H9 (cell line): ENCODE data around the gene NEDD4L. TPM values are rescaled to one million over a fixed set of nuclear protein-coding genes. Genes with fewer than 3 reads are reported as not detected.

ENCODE experiments used
- DNase-seq: peaks from one replicate; pipeline ENCODE4 v3.0.0-alpha.2; 2017
- H2AFZ ChIP-seq: one replicate; pipeline ENCODE4 v1.6.1; 2013; ENCODE audit warnings: mild to moderate bottlenecking, low read length, control low read depth, moderate library complexity
- H2AK5ac ChIP-seq: 2 replicates; pipeline ENCODE4 v1.6.1; 2013; ENCODE audit warnings: low read length, control low read depth, mixed read lengths; ENCODE audit not compliant: insufficient read length
- H2BK120ac ChIP-seq: one replicate; pipeline ENCODE4 v1.6.1; 2013; ENCODE audit warnings: low read depth, mild to moderate bottlenecking, low read length, control low read depth, inconsistent platforms; ENCODE audit not compliant: poor library complexity, severe bottlenecking
- H2BK12ac ChIP-seq: 2 replicates; pipeline ENCODE4 v1.6.1; 2013; ENCODE audit warnings: low read length, control low read depth, mixed read lengths, low read depth; ENCODE audit not compliant: insufficient read length
- H2BK15ac ChIP-seq: 2 replicates; pipeline ENCODE4 v1.6.1; 2013; ENCODE audit warnings: low read depth, low read length, control low read depth
- H2BK20ac ChIP-seq: one replicate; pipeline ENCODE4 v1.6.1; 2013; ENCODE audit warnings: low read depth, mild to moderate bottlenecking, low read length, control low read depth, inconsistent platforms; ENCODE audit not compliant: poor library complexity, severe bottlenecking
- H2BK5ac ChIP-seq: 2 replicates; pipeline ENCODE4 v1.6.1; 2013; ENCODE audit warnings: low read length, control low read depth, mixed read lengths; ENCODE audit not compliant: insufficient read length
- H3K14ac ChIP-seq: 2 replicates; pipeline ENCODE4 v1.6.1; 2013; ENCODE audit warnings: low read length, control low read depth; ENCODE audit not compliant: insufficient read depth
- H3K18ac ChIP-seq: 2 replicates; pipeline ENCODE4 v1.6.1; 2013; ENCODE audit warnings: low read depth, mild to moderate bottlenecking, mixed read lengths, low read length, control low read depth; ENCODE audit not compliant: insufficient read length
- H3K23ac ChIP-seq: 2 replicates; pipeline ENCODE4 v1.6.1; 2013; ENCODE audit warnings: low read length, control low read depth, mixed read lengths, low read depth; ENCODE audit not compliant: insufficient read length
- H3K23me2 ChIP-seq: 2 replicates; pipeline ENCODE4 v1.6.1; 2013; ENCODE audit warnings: low read depth, mild to moderate bottlenecking, mixed read lengths, low read length, control low read depth; ENCODE audit not compliant: insufficient read length, poor library complexity, severe bottlenecking
- H3K27ac ChIP-seq: 2 replicates; pipeline ENCODE4 v1.5.1; 2013; ENCODE audit warnings: low read length, control low read depth, mixed read lengths, low read depth; ENCODE audit not compliant: insufficient read length
- H3K27me3 ChIP-seq: 2 replicates; pipeline ENCODE4 v1.6.1; 2013; ENCODE audit warnings: low read length, control low read depth, inconsistent platforms; ENCODE audit not compliant: insufficient read depth
- H3K4ac ChIP-seq: 2 replicates; pipeline ENCODE4 v1.6.1; 2013; ENCODE audit warnings: low read depth, mild to moderate bottlenecking, control low read depth, inconsistent platforms, low read length, moderate library complexity
- H3K4me1 ChIP-seq: 2 replicates; pipeline ENCODE4 v1.6.1; 2013; ENCODE audit warnings: low read length, control low read depth, inconsistent platforms; ENCODE audit not compliant: insufficient read depth
- H3K4me2 ChIP-seq: 2 replicates; pipeline ENCODE4 v1.6.1; 2013; ENCODE audit warnings: low read length, control low read depth, mixed read lengths; ENCODE audit not compliant: insufficient read length, insufficient read depth
- H3K56ac ChIP-seq: 2 replicates; pipeline ENCODE4 v1.6.1; 2013; ENCODE audit warnings: low read depth, mild to moderate bottlenecking, mixed read lengths, low read length, control low read depth; ENCODE audit not compliant: insufficient read length
- H3K79me1 ChIP-seq: 2 replicates; pipeline ENCODE4 v1.6.1; 2013; ENCODE audit warnings: low read depth, mild to moderate bottlenecking, moderate library complexity, low read length, control low read depth, inconsistent platforms; ENCODE audit not compliant: insufficient read depth, poor library complexity, severe bottlenecking
- H3K79me2 ChIP-seq: 2 replicates; pipeline ENCODE4 v1.6.1; 2013; ENCODE audit warnings: low read length, control low read depth, inconsistent platforms; ENCODE audit not compliant: insufficient read depth
- H3K9ac ChIP-seq: 2 replicates; pipeline ENCODE4 v1.6.1; 2013; ENCODE audit warnings: low read length, control low read depth, mixed read lengths; ENCODE audit not compliant: insufficient read length; ENCODE audit errors: extremely low read depth
- H3K9me3 ChIP-seq: one replicate; pipeline ENCODE4 v1.6.1; 2013; ENCODE audit warnings: low read depth, low read length, inconsistent platforms; ENCODE audit not compliant: control insufficient read depth
- H3T11ph ChIP-seq: one replicate; pipeline ENCODE4 v1.6.1; 2013; ENCODE audit warnings: mild to moderate bottlenecking, low read length, control low read depth, inconsistent platforms
- H4K20me1 ChIP-seq: one replicate; pipeline ENCODE4 v1.6.1; 2013; ENCODE audit not compliant: control insufficient read depth, insufficient read length, insufficient read depth
- H4K5ac ChIP-seq: 2 replicates; pipeline ENCODE4 v1.6.1; 2013; ENCODE audit warnings: low read depth, mild to moderate bottlenecking, mixed read lengths, low read length, control low read depth; ENCODE audit not compliant: insufficient read length
- H4K8ac ChIP-seq: replicated peaks from 2 replicates; pipeline ENCODE4 v1.6.1; 2013; ENCODE audit warnings: low read length, control low read depth, mixed read lengths, low read depth; ENCODE audit not compliant: insufficient read length
- H4K91ac ChIP-seq: 2 replicates; pipeline ENCODE4 v1.6.1; 2013; ENCODE audit warnings: low read depth, mild to moderate bottlenecking, moderate library complexity, mixed read lengths, low read length, control low read depth; ENCODE audit not compliant: insufficient read length
- H3K27ac Mint-ChIP-seq, 3 experiments: 2 replicates in 2 of 3; 3 replicates in 1 of 3; pipeline ENCODE4 v1.8.0; 2020 to 2021; ENCODE audit warnings: mixed read lengths in 3 of 3, mild to moderate bottlenecking in 1 of 3, moderate library complexity in 1 of 3
- H3K27me3 Mint-ChIP-seq: 2 replicates; pipeline ENCODE4 v1.8.0; 2021; ENCODE audit warnings: low read depth, mild to moderate bottlenecking, moderate library complexity, mixed read lengths
- H3K36me3 Mint-ChIP-seq, 3 experiments: 2 replicates in 2 of 3; 3 replicates in 1 of 3; pipeline ENCODE4 v1.8.0; 2020 to 2021; ENCODE audit warnings: low read depth in 3 of 3, mixed read lengths in 3 of 3; ENCODE audit not compliant: insufficient read depth in 1 of 3
- H3K4me1 Mint-ChIP-seq, 2 experiments: 2 replicates each; pipeline ENCODE4 v1.8.0; 2020; ENCODE audit warnings: mixed read lengths in 2 of 2
- H3K4me3 Mint-ChIP-seq, 2 experiments: 2 replicates in 1 of 2; 3 replicates in 1 of 2; pipeline ENCODE4 v1.8.0; 2020 to 2021; ENCODE audit warnings: mild to moderate bottlenecking in 2 of 2, mixed read lengths in 2 of 2, moderate library complexity in 1 of 2
- H3K9me3 Mint-ChIP-seq, 2 experiments: 2 replicates in 1 of 2; 3 replicates in 1 of 2; pipeline ENCODE4 v1.8.0; 2020; ENCODE audit warnings: mild to moderate bottlenecking in 2 of 2, mixed read lengths in 2 of 2, moderate library complexity in 1 of 2
- CTCF ChIP-seq: fragments of 200-600 bp; sonication (generic); conservative IDR thresholded peaks from 3 replicates; pipeline ENCODE4 v1.8.0; 2021; ENCODE audit warnings: antibody characterized with exemption, mild to moderate bottlenecking
- WGBS: extraction: QIAGEN DNeasy Blood & Tissue Kit; methylation state at CpG from one replicate; pipeline ENCODE4 v1.1.7; 2013; ENCODE audit warnings: missing lambda C conversion rate, low lambda C conversion rate, mixed read lengths; ENCODE audit not compliant: insufficient read length; ENCODE audit errors: extremely low coverage; 5-methylcytosine and 5-hydroxymethylcytosine counted together
- total RNA-seq: library from RNA; stranded (reverse); gene quantifications from 2 replicates; pipeline ENCODE4 v1.2.1, GENCODE V29; 2021

Gene NEDD4L
- total RNA-seq, 1 experiment from 2014 or later, result 76.3 TPM

- Histone ChIP-seq H3K4me2 (no peak overlapping the region), H4K20me1 (peaks cover 2% of the 10 kb centered on the region), H2BK120ac (no peak overlapping the region), H3T11ph (no peak overlapping the region), H2AFZ (no peak overlapping the region), H3K4me1 (peaks cover 11% of the 10 kb centered on the region; the same call in 1 of the 2 replicates), H4K91ac (no peak overlapping the region), H3K23ac (no peak overlapping the region), H2BK5ac (no peak overlapping the region), H2BK12ac (no peak overlapping the region), H3K14ac (no peak overlapping the region), H4K8ac (no peak overlapping the region), H2BK20ac (no peak overlapping the region), H4K5ac (no peak overlapping the region), H3K79me2 (no peaks in the 10 kb centered on the region), H3K23me2 (no peaks in the 10 kb centered on the region), H2BK15ac (no peak overlapping the region), H3K9me3 (no peaks in the 10 kb centered on the region), H3K18ac (no peak overlapping the region), H3K56ac (no peak overlapping the region), H3K27ac (no peak overlapping the region), H3K4ac (no peak overlapping the region), H3K27me3 (no peaks in the 10 kb centered on the region), H3K79me1 (no peaks in the 10 kb centered on the region), H3K9ac (no peak overlapping the region), H2AK5ac (no peak overlapping the region)
- no CpG with 5 or more reads among the region's 3 CpGs for WGBS
- H3K9me3 Mint-ChIP-seq, result no peaks in the 10 kb centered on the region
- no peak overlapping the region for H3K4me3 Mint-ChIP-seq
- peaks cover 42 to 45% of the 10 kb centered on the region in 2 experiments for H3K4me1 Mint-ChIP-seq
- H3K27ac Mint-ChIP-seq, result no peak overlapping the region
- TF ChIP-seq CTCF, result no peak
- peaks cover 12 to 64% (median 53%) of the 10 kb centered on the region in 3 experiments for H3K36me3 Mint-ChIP-seq
- H3K27me3 Mint-ChIP-seq, result no peaks in the 10 kb centered on the region
- DNase-seq, result no peak
Observed at GRCh38 chr18:58351776-58352175, 307.8 kb downstream of the NEDD4L start.
